HG02870 (cell line): Measurements from ENCODE around the gene KCTD5.
"Not testable (repeated sequence)": the region's sequence is repeated elsewhere in the genome, so short reads cannot be mapped to it uniquely, and the experiment has no call there.

ENCODE experiments used
- ATAC-seq: cut with Tn5 transposase; IDR thresholded peaks from one replicate; pipeline ENCODE4 v1.9.1; 2021; ENCODE audit warnings: mild to moderate bottlenecking, moderate library complexity; ENCODE audit not compliant: unreplicated experiment

The KCTD5 gene

DNA sequence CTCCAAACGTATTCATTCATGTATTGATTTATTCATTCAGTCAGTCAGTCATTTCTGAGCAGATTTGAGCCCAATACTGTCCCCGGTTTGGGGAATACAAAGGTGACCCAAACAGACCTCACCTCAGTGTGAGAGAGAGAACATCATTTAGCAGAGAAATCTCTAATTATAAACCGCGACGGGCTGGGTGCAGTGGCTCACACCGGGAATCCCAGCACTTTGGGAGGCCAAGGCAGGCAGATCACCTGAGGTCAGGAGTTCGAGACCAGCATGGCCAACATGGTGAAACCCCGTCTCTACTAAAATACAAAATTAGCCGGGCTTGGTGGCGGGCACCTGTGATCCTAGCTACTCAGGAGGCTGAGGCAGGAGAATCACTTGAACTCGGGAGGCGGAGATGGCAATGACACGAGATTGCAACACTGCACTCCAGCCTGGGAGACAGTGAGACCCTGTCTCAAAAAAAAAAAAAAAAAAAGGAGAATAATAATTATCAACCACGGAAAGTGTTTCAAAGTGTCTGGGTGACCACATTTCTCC, 39.4 kb downstream of the KCTD5 start:
- ATAC-seq = not testable (repeated sequence)

DNA sequence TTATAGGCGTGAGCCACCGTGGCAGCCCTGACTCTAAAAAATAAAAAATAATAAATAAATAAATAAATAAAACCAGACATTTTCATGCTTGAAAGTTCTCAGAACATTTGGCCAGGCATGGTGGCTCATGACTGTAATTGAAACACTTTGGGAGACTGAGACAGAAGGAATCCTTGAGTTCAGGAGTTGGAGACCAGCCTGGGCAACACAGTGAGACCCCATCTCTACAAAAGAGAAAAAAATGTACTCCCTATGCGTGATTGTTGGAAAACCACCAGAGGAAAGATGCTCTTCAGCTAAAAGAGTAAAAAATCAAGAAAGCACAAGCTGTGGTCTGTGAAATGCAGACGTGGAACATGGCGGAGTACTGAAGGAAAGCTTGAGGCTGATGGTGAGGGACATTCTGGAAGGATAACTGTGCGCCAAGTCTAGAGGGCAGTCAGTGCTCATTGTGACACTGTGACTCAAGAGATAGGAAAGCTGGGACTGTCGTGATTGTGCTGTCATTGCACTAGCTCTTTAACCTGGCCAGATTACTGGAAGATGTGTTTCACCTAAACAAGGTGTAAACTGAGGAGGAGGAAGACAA, 41.9 kb downstream of the KCTD5 start:
- ATAC-seq = no peak

DNA sequence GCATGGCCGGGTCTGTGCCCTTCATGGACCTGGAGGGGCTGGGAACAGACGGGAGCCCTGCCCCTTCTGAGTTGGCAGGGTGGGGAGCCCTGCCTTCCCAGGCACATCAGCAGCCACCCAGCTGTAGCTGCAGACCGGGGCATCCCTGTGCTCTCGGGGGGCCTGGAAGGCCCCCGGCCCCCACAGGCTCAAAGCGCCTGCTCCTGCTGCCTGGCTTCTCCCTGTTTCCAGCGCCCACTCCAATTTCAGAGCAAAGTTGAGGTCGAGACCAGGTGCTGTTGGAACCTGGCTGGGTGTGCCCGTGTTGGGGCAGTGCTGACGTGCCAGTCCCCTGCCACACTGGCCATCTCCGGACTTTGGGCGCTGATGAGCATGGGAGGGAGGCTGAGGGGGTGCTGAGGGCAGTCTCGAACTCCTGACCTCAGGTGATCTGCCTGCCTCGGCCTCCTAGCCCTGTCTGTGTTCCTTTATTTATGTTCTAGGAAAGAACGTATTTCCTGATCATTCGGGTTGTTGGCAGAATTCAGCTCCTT, 42.6 kb downstream of the KCTD5 start:
- no peak for ATAC-seq

DNA sequence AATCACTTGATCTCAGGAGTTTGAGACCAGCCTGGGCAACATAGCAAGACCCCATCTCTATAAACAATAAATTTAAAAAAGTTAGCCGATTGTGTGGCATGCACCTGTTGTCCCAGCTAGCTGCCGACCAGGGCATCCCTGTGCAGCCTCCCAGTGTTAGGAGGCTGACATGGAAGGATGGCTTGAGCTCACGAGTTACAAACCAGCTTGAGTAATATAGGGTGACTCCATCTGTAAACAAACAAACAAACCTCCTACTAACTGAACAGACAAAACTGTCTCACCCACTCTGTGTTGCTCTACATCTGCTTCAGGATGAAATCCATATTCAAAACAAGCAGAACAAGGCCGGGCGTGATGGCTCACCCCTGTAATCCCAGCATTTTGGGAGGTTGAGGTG, 44.6 kb downstream of the KCTD5 start:
- no peak for ATAC-seq

DNA sequence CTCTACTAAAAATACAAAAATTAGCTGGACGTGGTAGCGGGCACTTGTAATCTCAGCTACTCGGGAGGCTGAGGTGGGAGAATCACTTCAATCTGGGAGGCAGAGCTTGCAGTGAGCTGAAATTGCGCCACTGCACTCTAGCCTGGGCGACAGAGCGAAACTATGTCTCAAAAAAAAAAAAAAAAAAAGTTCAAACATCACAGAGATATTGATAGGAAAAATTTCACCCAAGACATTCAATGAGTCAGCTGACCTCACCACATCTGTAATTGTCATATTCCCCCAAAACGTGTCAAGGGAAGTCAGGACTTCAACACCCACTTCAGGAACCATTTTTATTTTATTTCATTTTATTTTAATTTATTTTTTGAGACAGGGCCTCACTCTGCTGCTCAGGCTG, 45.7 kb downstream of the KCTD5 start:
- ATAC-seq = no peak

DNA sequence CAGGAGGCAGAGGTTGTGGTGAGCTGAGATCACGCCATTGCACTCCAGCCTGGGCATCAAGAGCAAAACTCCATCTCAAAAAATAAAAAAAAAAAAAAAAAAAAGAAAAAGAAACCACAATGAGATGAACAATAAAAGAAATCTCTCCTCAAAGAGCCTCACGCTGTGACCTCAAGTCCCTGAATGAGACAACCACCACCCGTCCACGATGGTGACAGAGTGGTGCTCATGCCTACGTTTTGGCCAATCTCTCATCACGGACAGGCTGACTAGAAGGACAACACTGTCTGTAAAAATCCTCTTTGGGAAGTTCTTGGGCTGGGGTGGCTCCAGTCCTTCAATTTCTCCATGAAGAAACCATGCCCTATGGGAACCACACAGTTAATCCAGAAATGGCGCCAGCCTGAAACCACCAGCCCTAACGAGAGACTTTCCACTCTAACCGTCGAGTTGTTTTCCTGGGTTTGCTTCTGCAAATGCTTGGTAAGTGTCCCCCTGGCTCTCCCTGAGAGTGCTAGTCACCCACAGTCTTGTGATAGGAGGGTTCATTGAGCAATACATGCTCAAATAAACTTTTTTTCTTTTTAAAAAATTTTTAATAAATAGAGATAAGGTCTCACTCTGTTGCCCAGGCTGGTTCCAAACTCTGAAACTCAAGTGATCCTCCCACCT, 52.7 kb downstream of the KCTD5 start:
- no peak for ATAC-seq

DNA sequence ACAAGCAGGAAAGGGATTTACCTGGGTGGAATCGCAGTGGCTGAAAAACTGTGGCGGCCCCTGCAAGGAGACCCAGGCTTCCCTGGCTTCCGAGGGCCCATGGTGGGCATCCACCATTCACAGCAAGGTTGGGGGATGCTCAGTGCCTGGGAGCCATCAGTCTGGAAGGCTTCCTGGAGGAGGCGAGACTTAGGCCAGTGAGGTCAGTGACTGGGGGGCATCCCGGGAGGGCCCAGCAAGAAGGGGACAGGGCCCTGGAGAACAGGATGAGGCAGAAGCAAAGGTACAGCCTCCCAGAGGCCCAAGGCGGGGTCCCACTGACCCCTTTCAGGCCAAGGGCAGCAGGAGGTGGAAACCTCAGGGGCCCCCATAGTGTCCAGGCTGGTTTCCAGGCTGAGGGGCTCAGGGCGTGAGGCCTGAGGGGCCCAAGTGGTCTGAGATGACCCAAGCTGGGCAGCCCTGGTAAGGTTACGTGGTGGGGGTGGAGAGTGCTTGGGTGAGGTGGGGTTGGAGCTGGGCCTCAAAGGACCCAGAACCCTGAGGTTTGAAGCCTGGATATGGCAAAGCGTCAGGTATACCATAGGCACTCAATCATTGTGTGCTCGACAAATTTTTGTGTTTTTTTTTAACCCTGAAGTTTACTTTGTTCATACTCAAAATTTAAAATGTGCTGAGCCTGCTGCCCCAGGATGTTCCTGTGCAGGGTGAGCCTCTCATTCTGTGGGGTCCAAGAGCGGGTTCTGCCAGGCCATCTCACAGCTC, 54.3 kb downstream of the KCTD5 start:
- ATAC-seq = no peak

DNA sequence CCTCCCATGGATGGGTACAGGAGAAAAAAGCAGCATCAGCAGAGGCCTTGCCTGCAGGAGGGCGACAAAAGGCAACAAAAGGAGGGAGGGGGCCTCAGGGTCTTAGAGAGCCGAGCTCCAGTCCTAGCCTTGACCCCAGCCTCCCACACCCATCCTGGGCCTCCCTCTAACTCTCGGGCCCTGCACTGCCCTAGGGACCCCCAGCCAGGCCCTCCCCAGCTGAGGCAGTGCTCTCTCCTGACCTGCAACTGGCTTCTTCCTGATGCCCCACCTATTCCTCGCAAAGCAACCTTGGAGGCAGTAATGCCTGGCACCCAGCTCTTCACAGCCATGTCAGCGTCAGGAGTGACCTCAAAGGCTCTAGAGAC, 54.9 kb downstream of the KCTD5 start:
- ATAC-seq = no peak

DNA sequence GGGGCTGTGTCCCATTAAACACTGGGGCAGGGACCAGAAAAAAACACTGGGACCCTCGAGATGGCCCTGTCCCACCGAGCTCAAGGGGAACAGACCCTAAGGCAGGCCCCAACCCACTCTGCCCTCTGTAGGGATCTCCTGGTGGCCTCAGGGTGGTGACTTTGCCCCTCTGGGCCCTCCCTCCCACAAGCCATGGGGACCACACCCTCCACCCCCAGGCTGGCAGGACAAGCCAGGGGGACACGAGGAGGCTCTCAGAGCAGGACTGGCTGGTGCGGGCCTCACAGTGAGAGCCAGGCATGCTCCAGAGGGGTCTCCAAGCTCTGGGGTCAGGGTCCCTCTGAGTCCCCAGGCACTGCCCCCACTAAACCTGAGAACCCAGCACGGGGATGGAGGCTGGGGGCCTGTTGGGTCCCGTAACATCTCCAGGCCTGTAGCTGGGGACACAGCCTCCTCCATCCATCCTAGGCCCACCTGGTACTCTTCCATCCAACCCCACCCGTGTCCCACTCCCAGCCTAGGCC, 55.6 kb downstream of the KCTD5 start:
- ATAC-seq = no peak

DNA sequence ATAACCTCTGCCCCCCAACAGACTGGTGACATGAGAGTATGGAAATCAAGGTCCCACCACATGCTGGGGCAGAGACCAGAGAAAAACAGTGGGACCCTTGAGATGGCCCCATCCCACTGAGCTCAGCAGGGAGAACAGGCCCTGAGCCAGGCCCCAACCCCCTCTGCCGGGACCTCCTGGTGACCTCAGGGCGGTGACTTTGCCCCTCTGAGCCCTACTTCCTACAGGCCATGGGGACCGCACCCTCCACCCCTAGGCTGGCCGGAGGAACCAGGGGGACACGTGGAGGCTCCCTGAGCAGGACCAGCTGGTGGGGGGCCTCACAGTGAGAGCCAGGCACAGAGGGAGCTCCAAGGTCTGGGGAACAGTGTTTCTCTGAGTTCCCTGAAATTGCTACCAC, 56.3 kb downstream of the KCTD5 start:
- ATAC-seq = no peak

DNA sequence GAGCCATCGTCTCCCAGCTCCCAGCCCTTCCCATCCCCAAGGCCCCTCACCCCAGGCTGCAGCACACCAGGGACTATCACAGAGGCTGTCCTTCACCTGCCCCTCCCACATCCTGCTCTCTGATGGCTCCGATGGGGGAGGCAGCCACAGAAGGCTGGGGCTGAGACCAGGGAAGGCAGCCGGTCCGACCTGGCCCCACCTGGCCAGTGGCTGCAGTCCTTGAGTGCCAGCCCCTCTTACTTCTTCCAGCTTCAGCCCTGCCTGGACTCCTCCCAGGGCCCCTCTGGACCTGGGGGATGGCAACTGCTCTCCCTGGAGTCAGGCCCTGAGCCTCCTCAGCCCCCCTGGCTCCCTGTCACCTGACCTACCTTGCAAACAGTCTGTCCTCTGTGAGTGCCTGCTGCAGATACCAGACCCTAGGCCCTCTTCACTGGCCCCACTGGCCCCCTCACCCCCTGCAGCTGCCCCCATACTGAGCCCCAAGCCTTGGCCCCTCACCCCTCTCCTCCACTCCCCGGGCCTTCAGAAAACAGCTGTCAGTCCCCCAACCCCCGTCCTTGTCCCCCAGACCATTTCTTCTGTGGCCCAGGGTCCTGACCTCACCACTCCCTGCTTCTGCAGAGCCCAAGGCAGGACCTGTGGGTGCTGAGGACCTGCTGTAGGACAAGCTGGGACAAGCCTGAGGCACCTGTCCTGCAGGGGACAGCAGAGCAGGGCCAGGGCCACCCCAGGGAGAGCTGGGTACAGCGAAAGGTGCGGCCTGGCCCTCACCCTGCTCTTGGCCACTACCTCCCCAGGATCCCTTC, 57.5 kb downstream of the KCTD5 start:
- ATAC-seq = no peak

DNA sequence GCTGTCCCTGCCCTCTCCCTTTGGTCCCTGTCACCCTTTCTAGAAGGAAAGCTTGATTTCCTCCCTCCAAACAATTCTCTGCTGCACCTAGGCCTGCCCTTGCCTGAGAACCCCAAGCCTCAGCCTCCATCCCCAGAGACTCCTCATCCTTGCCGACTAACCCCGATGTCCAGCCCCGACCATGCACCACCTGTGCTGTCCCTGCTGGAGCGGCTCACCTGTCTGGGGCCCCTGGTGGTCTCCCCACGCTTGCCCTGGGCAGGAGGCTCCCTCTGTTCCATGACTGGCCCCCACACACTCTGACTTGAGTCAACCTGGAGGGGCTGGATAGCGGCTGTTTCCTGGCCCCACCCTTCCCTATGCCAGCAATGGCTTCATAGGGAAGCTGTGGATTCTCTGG, 58.2 kb downstream of the KCTD5 start:
- ATAC-seq = no peak

DNA sequence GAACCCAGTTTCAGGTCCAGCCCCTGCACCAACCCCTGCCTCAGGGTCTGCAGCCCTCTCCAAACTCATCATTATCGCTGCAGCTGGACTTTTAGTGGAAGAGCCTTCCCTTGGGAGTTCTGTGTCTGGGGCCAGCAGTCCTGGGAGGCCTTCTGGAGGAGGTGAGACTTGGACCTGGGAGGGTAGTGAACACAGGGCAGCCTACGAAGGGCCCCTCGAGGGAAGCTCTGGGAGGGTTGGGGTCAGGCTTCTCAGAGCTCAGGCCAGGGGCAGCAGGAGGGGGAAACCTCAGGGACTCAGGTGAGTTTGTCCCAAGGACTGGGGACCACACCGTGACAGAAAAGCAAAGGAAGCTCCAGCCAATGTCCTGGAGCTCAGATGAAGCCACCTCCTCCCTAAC, 58.8 kb downstream of the KCTD5 start:
- ATAC-seq = no peak

DNA sequence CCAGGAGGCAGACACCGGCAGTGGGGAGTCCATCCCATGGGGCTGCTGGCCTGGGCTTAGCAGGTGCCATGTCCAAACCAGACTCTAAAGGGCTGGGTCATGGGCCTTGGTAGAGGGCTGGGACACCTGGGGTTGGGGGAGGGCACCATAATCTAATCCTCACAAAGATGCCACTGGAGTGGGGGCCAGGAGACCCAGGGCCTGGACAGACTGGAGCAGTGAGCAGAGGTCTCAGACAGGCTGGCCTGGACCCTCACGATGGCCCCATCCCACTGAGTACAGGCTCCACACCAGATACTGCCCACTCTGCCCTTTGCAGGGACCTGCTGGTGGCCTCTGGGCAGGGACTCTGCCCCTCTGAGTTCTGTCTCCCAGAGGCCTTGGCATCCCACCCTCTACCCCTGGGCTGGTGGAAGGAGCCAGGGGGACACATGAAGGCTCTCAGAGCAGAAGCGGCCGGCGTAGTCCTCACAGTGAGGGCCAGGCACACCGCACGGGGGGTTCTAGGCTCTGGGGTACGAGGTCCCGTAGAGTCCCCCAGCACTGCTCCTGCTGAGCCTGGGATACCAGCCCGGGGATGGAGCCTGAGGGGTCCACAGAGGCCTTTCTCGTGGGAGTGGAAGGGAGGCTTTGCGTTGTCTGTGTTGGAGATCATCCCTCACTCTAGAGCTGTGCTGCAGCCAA, 60.1 kb downstream of the KCTD5 start:
- ATAC-seq = no peak

DNA sequence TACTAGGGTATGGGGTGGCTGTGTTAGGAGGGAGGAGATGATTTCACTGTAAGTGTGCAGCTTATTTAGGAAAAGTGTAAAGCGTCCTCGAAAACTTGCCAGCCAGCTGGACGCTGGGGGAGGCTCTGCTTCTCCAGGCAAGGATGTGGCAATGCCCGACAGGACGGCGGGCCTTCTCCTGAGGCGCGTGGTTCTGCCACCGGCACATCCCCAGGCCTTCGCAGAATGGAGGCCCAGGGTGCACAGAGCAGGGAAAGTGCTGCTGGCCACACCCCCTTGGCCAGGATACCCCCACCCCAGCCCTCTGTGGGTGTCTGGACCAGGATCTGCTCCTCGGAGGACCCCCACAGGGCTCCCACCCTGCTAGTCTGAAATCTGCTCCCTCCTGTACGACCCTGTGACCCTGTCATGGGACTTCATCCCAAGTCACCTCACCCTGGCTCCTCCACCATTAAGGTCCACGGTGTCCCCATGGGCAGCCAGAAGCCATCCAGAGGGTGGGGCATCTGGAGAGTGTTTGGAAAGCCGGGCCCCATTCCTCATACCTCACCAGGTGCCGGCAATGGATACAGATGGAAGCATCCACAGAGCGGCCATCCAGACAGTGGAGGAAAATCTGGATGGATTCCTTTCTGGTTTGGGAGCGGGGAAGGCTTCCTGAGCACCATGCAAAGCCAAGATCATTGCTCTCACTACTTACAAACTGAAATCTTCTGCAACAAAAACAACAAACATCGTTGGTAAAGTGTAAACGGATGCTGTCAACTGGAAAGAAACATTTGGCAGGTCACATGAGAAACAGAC, 60.9 kb downstream of the KCTD5 start:
- no peak for ATAC-seq

DNA sequence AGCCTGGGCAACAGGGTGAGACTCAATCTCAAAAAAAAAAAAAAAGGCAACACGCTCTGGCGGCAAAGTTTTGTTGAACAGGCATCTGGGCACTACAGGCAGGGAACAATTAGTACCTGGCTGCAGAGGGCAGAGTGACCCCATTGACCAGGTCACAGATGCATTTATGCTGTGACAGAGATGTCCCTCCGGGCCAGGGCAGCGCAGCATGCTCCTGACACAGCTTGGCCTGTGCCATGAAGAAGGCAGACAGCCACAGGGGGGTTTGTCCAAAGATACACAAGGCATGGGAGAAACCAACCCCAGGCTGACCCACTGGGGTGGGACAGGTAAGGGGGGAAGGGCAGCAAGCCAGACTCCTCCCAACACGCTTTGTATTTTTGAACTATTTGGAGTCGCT, 62.4 kb downstream of the KCTD5 start:
- ATAC-seq = no peak

DNA sequence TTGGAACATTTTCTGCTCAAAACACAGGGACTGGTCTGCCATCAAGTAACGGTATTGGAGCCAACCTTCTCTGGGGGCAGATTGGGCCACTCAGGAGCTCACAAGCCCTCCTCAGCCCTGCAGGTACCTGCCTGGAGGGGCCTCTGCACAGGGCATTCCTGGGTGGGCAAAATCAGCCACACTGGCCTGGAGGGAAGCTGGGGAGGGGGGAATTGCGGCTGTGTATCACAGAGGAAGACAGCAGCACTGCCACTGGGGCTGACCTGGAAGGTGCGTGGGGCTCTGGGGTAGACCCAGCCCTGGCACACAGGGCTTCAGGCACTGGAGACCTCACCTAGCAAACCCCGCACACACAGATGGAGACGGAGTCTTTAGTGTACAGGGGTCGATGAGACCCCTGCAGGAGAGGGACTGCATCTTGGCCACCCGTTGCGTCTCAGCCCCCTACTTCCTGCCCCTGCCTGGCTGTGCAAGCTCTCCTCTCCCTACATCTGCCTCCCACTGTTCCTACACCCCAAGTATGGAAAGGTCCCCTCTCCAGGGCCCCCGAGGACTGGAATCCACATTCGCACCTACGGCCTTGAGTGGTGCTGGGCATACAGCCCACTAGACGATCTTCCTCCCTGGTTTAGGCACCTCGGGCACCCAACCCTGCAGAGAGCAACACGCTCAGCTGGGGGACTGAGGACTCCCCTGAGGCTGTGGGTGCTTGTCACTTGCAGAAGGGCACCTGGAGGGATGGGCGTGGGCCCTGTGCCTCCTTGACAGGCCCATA, 63.0 kb downstream of the KCTD5 start:
- ATAC-seq = no peak

DNA sequence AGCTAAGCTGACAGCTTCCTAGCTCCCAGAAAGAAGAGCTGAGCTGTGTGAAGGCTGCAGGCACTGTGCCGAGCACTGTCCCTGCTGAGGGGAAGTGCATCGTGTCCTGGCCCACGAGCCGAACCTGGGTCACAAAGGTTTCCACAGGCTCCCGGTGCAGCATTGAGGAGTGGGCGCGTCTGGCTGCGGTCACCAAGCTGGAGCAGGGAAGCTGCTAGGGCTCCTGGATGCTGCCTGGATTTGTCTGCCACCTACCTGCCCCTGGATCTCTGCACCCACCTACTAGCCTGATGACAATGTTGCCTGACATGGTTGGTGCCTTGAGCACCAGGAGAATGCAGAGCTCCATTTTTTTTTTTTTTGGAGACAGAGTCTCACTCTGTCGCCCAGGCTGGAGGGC, 63.6 kb downstream of the KCTD5 start:
- ATAC-seq = no peak
